Liver (tissue), 3 donors: ENCODE results near the gene UPF1.

ENCODE experiments used
- CTCF ChIP-seq: fragments of 150-350 bp; IDR thresholded peaks from 2 replicates; pipeline ENCODE4 v1.5.1; 2017; ENCODE audit warnings: improper control_type of control experiment, low read depth, low read length; ENCODE audit not compliant: missing input control
- TAF1 ChIP-seq: conservative IDR thresholded peaks from 2 replicates; pipeline ENCODE4 v1.6.1; 2016; ENCODE audit warnings: antibody characterized with exemption, mild to moderate bottlenecking
- donor health status: healthy.
- donor health status: healthy.

- no peak for TF ChIP-seq CTCF
- TF ChIP-seq TAF1, result no peak
These were observed 72.7 kb downstream of the UPF1 start for GRCh38 chr19:18904334-18905057.
